ENCODE results near the gene GPR157. TPM values are rescaled to one million over a fixed set of nuclear protein-coding genes. Genes with fewer than 3 reads are reported as not detected.

Gene GPR157
- polyA plus RNA-seq, 4 donors = 1.3 to 2.2 (median 1.7) TPM

GRCh38 chr1:9093581-9093980 lies 35.3 kb downstream of the GPR157 start:
- DNase-seq (ENCODE audit: low read depth in 4 of 4, low spot score in 3 of 4) = no peak

- no peak for DNase-seq (ENCODE audit: low read depth in 4 of 4, low spot score in 3 of 4)
Measured at GRCh38 chr1:9093091-9093490, 35.8 kb downstream of the GPR157 start.

- DNase-seq (ENCODE audit: low read depth in 4 of 4, low spot score in 3 of 4) = no peak
Measured at GRCh38 chr1:9088807-9089206, 40.1 kb downstream of the GPR157 start.

GRCh38 chr1:9087411-9088125 lies 41.3 kb downstream of the GPR157 start:
- no peak for DNase-seq (ENCODE audit: low read depth in 4 of 4, low spot score in 3 of 4)

- DNase-seq (ENCODE audit: low read depth in 4 of 4, low spot score in 3 of 4) = no peak
Measured at GRCh38 chr1:9086796-9087195, 42.1 kb downstream of the GPR157 start.

GRCh38 chr1:9086045-9086444 lies 42.9 kb downstream of the GPR157 start:
- peak in 1 of 4 donors; percentile 56 for DNase-seq (ENCODE audit: low read depth in 4 of 4, low spot score in 3 of 4)

GRCh38 chr1:9085306-9085940 lies 43.5 kb downstream of the GPR157 start:
- no peak for DNase-seq (ENCODE audit: low read depth in 4 of 4, low spot score in 3 of 4)

- no peak for DNase-seq (ENCODE audit: low read depth in 4 of 4, low spot score in 3 of 4)
Measured at GRCh38 chr1:9084906-9085305, 44.0 kb downstream of the GPR157 start.

GRCh38 chr1:9081473-9081872 lies 47.4 kb downstream of the GPR157 start:
- DNase-seq (ENCODE audit: low read depth in 4 of 4, low spot score in 3 of 4) = no peak

- no peak for DNase-seq (ENCODE audit: low read depth in 4 of 4, low spot score in 3 of 4)
Measured at GRCh38 chr1:9080705-9081291, 48.1 kb downstream of the GPR157 start.

GRCh38 chr1:9079988-9080704 lies 48.8 kb downstream of the GPR157 start:
- no peak for DNase-seq (ENCODE audit: low read depth in 4 of 4, low spot score in 3 of 4)

GRCh38 chr1:9078752-9079500 lies 50.0 kb downstream of the GPR157 start:
- no peak for DNase-seq (ENCODE audit: low read depth in 4 of 4, low spot score in 3 of 4)

- no peak for DNase-seq (ENCODE audit: low read depth in 4 of 4, low spot score in 3 of 4)
Measured at GRCh38 chr1:9078015-9078751, 50.7 kb downstream of the GPR157 start.

GRCh38 chr1:9075022-9075421 lies 53.9 kb downstream of the GPR157 start:
- DNase-seq (ENCODE audit: low read depth in 4 of 4, low spot score in 3 of 4) = peak in 3 of 4 donors; percentile 32 to 48 (median 35)

- no peak for DNase-seq (ENCODE audit: low read depth in 4 of 4, low spot score in 3 of 4)
Measured at GRCh38 chr1:9073143-9073542, 55.8 kb downstream of the GPR157 start.

- DNase-seq (ENCODE audit: low read depth in 4 of 4, low spot score in 3 of 4) = no peak
Measured at GRCh38 chr1:9071554-9072235, 57.2 kb downstream of the GPR157 start.

- DNase-seq (ENCODE audit: low read depth in 4 of 4, low spot score in 3 of 4) = no peak
Measured at GRCh38 chr1:9070486-9070885, 58.4 kb downstream of the GPR157 start.

- no peak for DNase-seq (ENCODE audit: low read depth in 4 of 4, low spot score in 3 of 4)
Measured at GRCh38 chr1:9069326-9070100, 59.4 kb downstream of the GPR157 start, which contains the start of gene SLC2A5. Gene SLC2A5, minus strand, starts transcription at chr1:9069635. Its CDS starts 99 bp downstream, at chr1:9069536.

- DNase-seq (ENCODE audit: low read depth in 4 of 4, low spot score in 3 of 4) = no peak
Measured at GRCh38 chr1:9068981-9069325, 59.9 kb downstream of the GPR157 start.

Data from right renal pelvis (tissue), 4 donors.